Activated CD8-positive, alpha-beta T cell treated with anti-CD3 and anti-CD28 coated beads for 36 hours (primary cell): ENCODE results near the gene DOHH. TPM values are rescaled to one million over a fixed set of nuclear protein-coding genes. Genes with fewer than 3 reads are reported as not detected.

Experiments used
- ATAC-seq: fragments of 200-7000 bp; cut with Tn5 transposase; one replicate; pipeline ENCODE4 v1.10.0; 2021; ENCODE audit warnings: mild to moderate bottlenecking, moderate library complexity
- CTCF ChIA-PET: fragments of 350-600 bp; sonication (Branson Sonifier 250); formaldehyde crosslinking; loops from one replicate; lab custom pipeline; 2021; ENCODE audit warnings: antibody characterized with exemption; lab: Charles Lee
- POLR2A ChIA-PET: fragments of 350-600 bp; sonication (Branson Sonifier 250); formaldehyde crosslinking; loops from one replicate; lab custom pipeline; 2021; ENCODE audit warnings: antibody characterized with exemption; lab: Charles Lee
- DNase-seq: peaks from one replicate; pipeline ENCODE4 v3.0.0-alpha.2; 2020
- H3K27ac Mint-ChIP-seq: one replicate; pipeline ENCODE4 v1.8.0; 2021; ENCODE audit warnings: mild to moderate bottlenecking, mixed read lengths
- H3K27me3 Mint-ChIP-seq: one replicate; pipeline ENCODE4 v1.8.0; 2021; ENCODE audit warnings: mixed read lengths
- H3K36me3 Mint-ChIP-seq: one replicate; pipeline ENCODE4 v1.8.0; 2021; ENCODE audit warnings: low read depth, mixed read lengths
- H3K4me1 Mint-ChIP-seq: one replicate; pipeline ENCODE4 v1.8.0; 2021; ENCODE audit warnings: low read depth, mixed read lengths
- H3K4me3 Mint-ChIP-seq: one replicate; pipeline ENCODE4 v1.8.0; 2021; ENCODE audit warnings: mild to moderate bottlenecking, moderate library complexity, mixed read lengths
- H3K9me3 Mint-ChIP-seq: one replicate; pipeline ENCODE4 v1.8.0; 2021; ENCODE audit warnings: mixed read lengths
- intact Hi-C: fragments of 100-400 bp; cut with micrococcal nuclease; formaldehyde crosslinking; loops from one replicate; pipeline ENCODE4 v1.10.0; 2022
- total RNA-seq, 2 experiments: library from RNA; stranded (reverse); gene quantifications; one replicate each; pipeline ENCODE4 v1.2.3, GENCODE V29; 2021
- TF ChIP-seq, protein P1 (sequence below): fragments of 200-600 bp; IDR thresholded peaks from one replicate; pipeline ENCODE4 v1.8.0; 2022; ENCODE audit warnings: antibody characterized with exemption, mild to moderate bottlenecking

Gene DOHH
- total RNA-seq, 2 experiments from 2014 or later: 15.7 to 17.0 TPM

DNA sequence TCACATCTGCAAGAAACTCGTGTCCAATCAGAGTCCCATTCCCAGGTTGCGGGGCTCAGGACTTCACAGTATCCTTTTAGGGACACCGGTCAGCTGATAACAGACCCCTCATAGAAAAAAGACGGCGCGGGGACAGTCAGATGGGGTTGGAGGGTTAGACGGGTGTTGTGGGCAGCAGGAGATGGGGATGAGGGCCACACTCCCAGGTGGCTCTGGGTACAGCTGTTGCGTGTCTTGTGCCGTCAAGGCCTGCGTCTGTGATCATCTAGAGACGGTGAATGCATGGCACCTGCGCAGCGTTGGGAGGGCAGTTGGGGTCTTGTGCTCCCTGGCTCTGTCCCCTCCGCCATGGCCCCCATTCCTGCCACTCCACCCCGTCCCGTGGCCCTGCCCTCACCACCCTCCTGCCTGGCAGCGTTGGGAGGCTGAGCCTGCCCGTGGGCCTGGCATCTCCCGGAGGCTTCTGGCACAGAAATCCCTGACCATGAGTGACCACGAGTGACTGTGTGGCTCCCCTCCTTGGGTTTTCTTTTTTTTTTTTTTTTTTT, 24.5 kb upstream of the DOHH start:
- H3K4me1 Mint-ChIP-seq: peaks cover 4% of the 10 kb centered on the region
- ChIA-PET POLR2A (no interaction called here), CTCF (no interaction called here)
- no peaks in the 10 kb centered on the region for H3K36me3 Mint-ChIP-seq
- no peaks in the 10 kb centered on the region for H3K27me3 Mint-ChIP-seq
- H3K9me3 Mint-ChIP-seq: no peaks in the 10 kb centered on the region
- TF ChIP-seq, protein P1, sequence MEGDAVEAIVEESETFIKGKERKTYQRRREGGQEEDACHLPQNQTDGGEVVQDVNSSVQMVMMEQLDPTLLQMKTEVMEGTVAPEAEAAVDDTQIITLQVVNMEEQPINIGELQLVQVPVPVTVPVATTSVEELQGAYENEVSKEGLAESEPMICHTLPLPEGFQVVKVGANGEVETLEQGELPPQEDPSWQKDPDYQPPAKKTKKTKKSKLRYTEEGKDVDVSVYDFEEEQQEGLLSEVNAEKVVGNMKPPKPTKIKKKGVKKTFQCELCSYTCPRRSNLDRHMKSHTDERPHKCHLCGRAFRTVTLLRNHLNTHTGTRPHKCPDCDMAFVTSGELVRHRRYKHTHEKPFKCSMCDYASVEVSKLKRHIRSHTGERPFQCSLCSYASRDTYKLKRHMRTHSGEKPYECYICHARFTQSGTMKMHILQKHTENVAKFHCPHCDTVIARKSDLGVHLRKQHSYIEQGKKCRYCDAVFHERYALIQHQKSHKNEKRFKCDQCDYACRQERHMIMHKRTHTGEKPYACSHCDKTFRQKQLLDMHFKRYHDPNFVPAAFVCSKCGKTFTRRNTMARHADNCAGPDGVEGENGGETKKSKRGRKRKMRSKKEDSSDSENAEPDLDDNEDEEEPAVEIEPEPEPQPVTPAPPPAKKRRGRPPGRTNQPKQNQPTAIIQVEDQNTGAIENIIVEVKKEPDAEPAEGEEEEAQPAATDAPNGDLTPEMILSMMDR: no peak
- intact Hi-C loops: no loop called here
- DNase-seq (no peak), ATAC-seq (no peak)
- no peak overlapping the region for H3K27ac Mint-ChIP-seq
- no peak overlapping the region for H3K4me3 Mint-ChIP-seq

DNA sequence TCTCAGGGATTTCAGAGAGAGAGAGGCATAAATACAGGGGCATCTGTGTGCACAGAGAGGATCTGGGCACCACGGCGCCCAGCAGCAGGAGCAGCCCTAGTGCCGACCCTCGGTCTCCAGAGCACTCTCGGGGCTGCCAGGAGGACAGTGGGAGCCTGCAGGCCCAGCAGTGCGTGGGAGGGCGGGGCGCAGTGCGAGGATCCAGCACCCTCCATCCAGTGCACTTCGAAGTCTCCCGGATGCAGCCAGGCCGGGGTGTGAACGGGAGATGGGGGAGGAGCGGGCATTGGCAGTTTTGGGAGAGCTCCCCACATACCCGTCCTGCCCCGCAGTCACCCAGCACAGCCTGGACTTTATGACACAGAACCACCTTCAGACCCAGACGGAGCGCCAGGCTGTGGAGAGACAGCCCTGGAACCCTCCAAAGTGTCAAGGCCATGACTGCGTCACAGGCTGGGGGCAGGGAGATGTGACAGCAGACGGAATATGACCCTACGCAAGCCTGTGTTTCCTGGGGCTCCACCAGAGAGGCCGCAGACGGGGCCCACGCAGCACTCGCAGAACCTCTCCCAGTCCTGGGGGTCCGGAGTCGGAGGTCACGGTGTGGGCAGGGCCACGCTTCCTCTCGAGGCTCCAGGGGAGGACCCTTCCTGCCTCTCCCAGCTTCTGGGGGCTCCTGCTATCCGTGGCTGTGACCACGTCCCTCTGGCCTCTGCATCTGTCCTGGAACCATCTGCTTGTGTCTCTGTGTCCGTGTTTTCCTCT, 23.8 kb upstream of the DOHH start:
- Mint-ChIP-seq H3K4me3 (no peak overlapping the region), H3K9me3 (no peaks in the 10 kb centered on the region), H3K27ac (no peak overlapping the region), H3K36me3 (no peaks in the 10 kb centered on the region), H3K4me1 (peaks cover 4% of the 10 kb centered on the region), H3K27me3 (no peaks in the 10 kb centered on the region)
- TF ChIP-seq, protein P1: no peak
- POLR2A ChIA-PET: interaction anchor here (1.0 kb wide), 1 partner anchor 14 kb away, joined by 3 read pairs; no protein-coding TSS in a partner anchor
- CTCF ChIA-PET: no interaction called here
- no peak for ATAC-seq
- intact Hi-C loops: no loop called here
- no peak for DNase-seq

DNA sequence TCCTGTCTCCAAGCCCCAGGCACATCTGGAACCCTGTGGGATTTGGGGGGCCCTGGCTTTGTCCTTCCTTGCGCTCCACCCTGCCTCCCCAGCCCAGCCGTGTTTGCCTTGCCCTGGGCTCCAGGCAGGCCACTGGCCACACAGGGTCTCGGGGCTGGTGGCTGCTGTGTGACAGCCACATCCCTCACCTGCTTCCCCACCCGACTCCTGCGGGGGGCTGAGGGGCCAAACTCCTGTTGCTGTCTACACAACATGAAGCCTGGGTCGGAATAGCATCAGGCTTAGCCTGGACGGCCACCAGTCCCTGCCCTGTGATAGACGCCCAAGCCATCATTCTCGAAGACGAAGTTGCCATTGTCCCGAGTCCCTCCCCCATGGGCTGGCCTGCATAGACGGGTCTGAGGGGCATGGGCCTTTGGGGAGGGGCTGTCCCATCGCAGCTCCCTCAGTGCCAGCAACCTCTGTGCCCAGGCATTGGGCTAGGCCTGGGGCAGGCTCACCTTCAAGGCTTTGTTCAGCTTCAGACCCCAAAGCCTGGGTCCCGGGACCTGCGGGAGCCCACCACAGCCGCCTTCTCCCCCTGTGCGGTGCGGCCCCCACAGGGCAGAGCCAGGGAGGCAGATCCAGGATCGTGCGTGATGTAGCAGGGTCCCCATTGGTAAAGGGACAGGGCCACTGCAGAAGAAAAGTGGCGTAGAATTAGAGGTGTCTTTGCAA, 23.0 kb upstream of the DOHH start:
- intact Hi-C loops: no loop called here

DNA sequence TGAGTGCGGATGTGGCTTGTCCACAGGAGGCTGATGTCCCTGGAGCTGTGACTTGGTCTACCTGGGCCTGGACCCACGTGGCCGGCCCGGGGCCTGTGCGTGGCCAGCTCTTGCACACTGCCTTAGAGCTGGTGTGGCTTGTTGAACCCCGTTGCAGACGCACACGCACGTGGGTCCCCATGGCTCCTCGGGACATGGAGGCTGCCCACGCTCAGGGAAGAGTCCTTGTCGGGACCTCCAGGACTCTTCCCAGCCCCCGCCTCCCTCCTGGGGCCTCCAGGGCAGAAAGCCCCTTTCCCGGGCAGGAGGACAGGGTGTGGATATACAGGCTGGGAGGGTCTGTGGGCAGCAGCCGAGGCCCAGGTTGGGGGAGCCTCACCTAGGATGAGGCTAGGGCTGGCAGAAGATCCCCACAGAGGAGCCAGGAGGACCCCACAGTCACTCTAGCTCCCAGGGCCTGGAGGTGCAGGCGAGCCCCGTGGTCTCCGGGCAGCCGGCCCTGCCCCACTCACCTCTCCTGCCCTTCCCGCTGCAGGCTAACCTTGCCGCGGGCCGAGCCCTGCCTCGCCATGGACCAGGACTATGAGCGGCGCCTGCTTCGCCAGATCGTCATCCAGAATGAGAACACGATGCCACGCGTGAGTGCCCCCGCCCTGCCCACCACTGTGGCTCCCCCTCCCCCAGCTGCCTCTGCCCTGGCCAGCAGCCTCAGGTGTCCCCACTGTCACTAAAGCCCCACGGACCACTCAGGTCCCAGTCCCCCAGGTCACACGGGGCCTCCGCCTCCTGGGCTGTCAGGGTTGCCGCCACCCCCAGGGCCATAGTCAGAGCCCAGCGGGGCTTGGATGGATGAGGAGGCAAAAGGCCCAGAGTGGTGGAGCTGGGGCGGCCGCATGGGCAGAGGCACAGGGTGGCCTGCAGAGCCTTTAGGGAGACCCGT, 22.2 kb upstream of the DOHH start:
- intact Hi-C loops: no loop called here
- ATAC-seq: no peak
- no peaks in the 10 kb centered on the region for H3K9me3 Mint-ChIP-seq
- no peak overlapping the region for H3K4me3 Mint-ChIP-seq
- DNase-seq: no peak
- H3K36me3 Mint-ChIP-seq: no peaks in the 10 kb centered on the region
- no peaks in the 10 kb centered on the region for H3K27me3 Mint-ChIP-seq
- H3K27ac Mint-ChIP-seq: no peak overlapping the region
- ChIA-PET POLR2A (interaction anchor here (0.7 to 0.8 kb wide), 2 partner anchors 9 to 10 kb away, joined by 3 read pairs; no protein-coding TSS in a partner anchor), CTCF (no interaction called here)
- H3K4me1 Mint-ChIP-seq: peaks cover 12% of the 10 kb centered on the region
- TF ChIP-seq, protein P1: no peak

More for the DNA sequence above, 23.0 kb upstream of the DOHH start:
- TF ChIP-seq, protein P1: no peak
- no peak for ATAC-seq
- no peak overlapping the region for H3K4me3 Mint-ChIP-seq
- H3K36me3 Mint-ChIP-seq: no peaks in the 10 kb centered on the region
- H3K4me1 Mint-ChIP-seq: peaks cover 6% of the 10 kb centered on the region
- ChIA-PET CTCF (no interaction called here), POLR2A (interaction anchor here (1.0 kb wide), 1 partner anchor 14 kb away, joined by 3 read pairs; no protein-coding TSS in a partner anchor)
- DNase-seq: no peak
- no peak overlapping the region for H3K27ac Mint-ChIP-seq
- H3K9me3 Mint-ChIP-seq: no peaks in the 10 kb centered on the region
- H3K27me3 Mint-ChIP-seq: no peaks in the 10 kb centered on the region
